ENCODE data around the gene CDADC1. TPM values are rescaled to one million over a fixed set of nuclear protein-coding genes. Genes with fewer than 3 reads are reported as not detected.
"Not testable (repeated sequence)": the region's sequence is repeated elsewhere in the genome, so short reads cannot be mapped to it uniquely, and the experiment has no call there.

CDADC1 gene
- polyA plus RNA-seq, 10 donors = 7.0 to 11.1 (median 8.8) TPM

GRCh38 chr13:49314344-49314882, 66.7 kb downstream of the CDADC1 start:
- DNase-seq = no peak

GRCh38 chr13:49315036-49315565, 67.4 kb downstream of the CDADC1 start:
- no peak for DNase-seq

GRCh38 chr13:49315756-49316482, 68.2 kb downstream of the CDADC1 start:
- DNase-seq = no peak

- no peak for DNase-seq
Measured at GRCh38 chr13:49319551-49319950, 71.8 kb downstream of the CDADC1 start.

GRCh38 chr13:49319951-49320350, 72.2 kb downstream of the CDADC1 start:
- no peak for DNase-seq

- no peak for DNase-seq
Measured at GRCh38 chr13:49320975-49321374, 73.2 kb downstream of the CDADC1 start.

- no peak for DNase-seq
Measured at GRCh38 chr13:49322702-49323101, 75.0 kb downstream of the CDADC1 start.

- no peak for DNase-seq
Measured at GRCh38 chr13:49323344-49323743, 75.6 kb downstream of the CDADC1 start.

GRCh38 chr13:49326222-49326917, 78.6 kb downstream of the CDADC1 start:
- no peak for DNase-seq

GRCh38 chr13:49327145-49327544, 79.4 kb downstream of the CDADC1 start:
- not testable (repeated sequence) for DNase-seq

- no peak for DNase-seq
Measured at GRCh38 chr13:49329831-49330545, 82.3 kb downstream of the CDADC1 start.

GRCh38 chr13:49330546-49330864, 82.8 kb downstream of the CDADC1 start:
- no peak for DNase-seq

GRCh38 chr13:49336655-49337054, 88.9 kb downstream of the CDADC1 start:
- no peak for DNase-seq

GRCh38 chr13:49340161-49340560, 92.4 kb downstream of the CDADC1 start:
- DNase-seq = no peak

- no peak for DNase-seq
Measured at GRCh38 chr13:49341517-49341916, 93.8 kb downstream of the CDADC1 start.

GRCh38 chr13:49341941-49342340, 94.2 kb downstream of the CDADC1 start:
- no peak for DNase-seq

- no peak for DNase-seq
Measured at GRCh38 chr13:49342454-49342853, 94.7 kb downstream of the CDADC1 start.

Other genes starting within 250 kb of the CDADC1 start
- under 1 TPM in 2 of 10 donors, not detected in 8; 0.13 TPM for gene MLNR, start 27.6 kb upstream of the CDADC1 start, polyA plus RNA-seq (ENCODE audit: insufficient read length in 10 of 10)
- 1 to 10 TPM; 4.6 to 7.2 (median 5.4) TPM for gene CAB39L, start 196.1 kb downstream of the CDADC1 start, polyA plus RNA-seq (ENCODE audit: insufficient read length in 10 of 10)
- 10 to 100 TPM in 2 of 10 donors, 1 to 10 TPM in 8; 5.9 to 11.6 (median 8.4) TPM for gene SETDB2, start 196.3 kb downstream of the CDADC1 start, polyA plus RNA-seq (ENCODE audit: insufficient read length in 10 of 10)
- gene PHF11, start 248.0 kb downstream of the CDADC1 start, polyA plus RNA-seq (ENCODE audit: insufficient read length in 10 of 10) = 10 to 100 TPM; 15.6 to 40.4 (median 21.7) TPM